Astrocyte (in vitro differentiated cells and primary cell): ENCODE results near the gene VSTM4. TPM values are rescaled to one million over a fixed set of nuclear protein-coding genes. Genes with fewer than 3 reads are reported as not detected.

Experiments used
- DNase-seq: peaks from one replicate; pipeline ENCODE4 v3.0.0-alpha.2; 2010; ENCODE audit warnings: low read depth
- FAIRE-seq: peaks from 2 replicates; lab custom pipeline; 2011; peaks lifted over from hg19 to GRCh38; lab: Jason Lieb, UNC
- H2AFZ ChIP-seq: 2 replicates; pipeline ENCODE4 v1.6.0; 2012; ENCODE audit warnings: low read depth, low read length, inconsistent platforms
- H3K27ac ChIP-seq: 2 replicates; pipeline ENCODE4 v1.5.1; 2011; ENCODE audit warnings: low read depth, low read length, inconsistent platforms
- H3K27me3 ChIP-seq: 2 replicates; pipeline ENCODE4 v1.6.0; 2011; ENCODE audit warnings: low read length, inconsistent platforms; ENCODE audit not compliant: insufficient read depth
- H3K36me3 ChIP-seq: 2 replicates; pipeline ENCODE4 v1.5.1; 2011; ENCODE audit warnings: low read length, inconsistent platforms; ENCODE audit not compliant: insufficient read depth
- H3K4me1 ChIP-seq: 2 replicates; pipeline ENCODE4 v1.5.1; 2011; ENCODE audit warnings: low read length, inconsistent platforms; ENCODE audit not compliant: insufficient read depth
- H3K4me2 ChIP-seq: 2 replicates; pipeline ENCODE4 v1.6.0; 2012; ENCODE audit warnings: low read length, inconsistent platforms
- H3K4me3 ChIP-seq: 2 replicates; pipeline ENCODE4 v1.5.1; 2011; ENCODE audit warnings: low read depth, mild to moderate bottlenecking, low read length, inconsistent platforms; ENCODE audit not compliant: insufficient read depth
- H3K79me2 ChIP-seq: 2 replicates; pipeline ENCODE4 v1.6.0; 2012; ENCODE audit warnings: mild to moderate bottlenecking, low read length, inconsistent platforms; ENCODE audit not compliant: insufficient read depth
- H3K9ac ChIP-seq: 2 replicates; pipeline ENCODE4 v1.6.0; 2012; ENCODE audit warnings: mild to moderate bottlenecking, low read length, inconsistent platforms
- H3K9me3 ChIP-seq: 2 replicates; pipeline ENCODE4 v1.5.1; 2012; ENCODE audit warnings: low read depth, mild to moderate bottlenecking, low read length, inconsistent platforms; ENCODE audit not compliant: insufficient read depth
- H4K20me1 ChIP-seq: 2 replicates; pipeline ENCODE4 v1.6.0; 2012; ENCODE audit warnings: low read length, inconsistent platforms; ENCODE audit not compliant: insufficient read depth
- H3K27ac Mint-ChIP-seq: one replicate; pipeline ENCODE4 v1.8.0; 2021; ENCODE audit warnings: mild to moderate bottlenecking, mixed read lengths; ENCODE audit not compliant: unreplicated experiment
- H3K27me3 Mint-ChIP-seq: one replicate; pipeline ENCODE4 v1.8.0; 2021; ENCODE audit warnings: low read depth, mixed read lengths; ENCODE audit not compliant: unreplicated experiment
- H3K36me3 Mint-ChIP-seq: one replicate; pipeline ENCODE4 v1.8.0; 2021; ENCODE audit warnings: low read depth, mixed read lengths; ENCODE audit not compliant: unreplicated experiment
- H3K4me1 Mint-ChIP-seq: one replicate; pipeline ENCODE4 v1.8.0; 2021; ENCODE audit warnings: low read depth, mixed read lengths; ENCODE audit not compliant: unreplicated experiment
- H3K4me3 Mint-ChIP-seq: one replicate; pipeline ENCODE4 v1.8.0; 2021; ENCODE audit warnings: mild to moderate bottlenecking, moderate library complexity, mixed read lengths; ENCODE audit not compliant: unreplicated experiment
- H3K9me3 Mint-ChIP-seq: one replicate; pipeline ENCODE4 v1.8.0; 2021; ENCODE audit warnings: mild to moderate bottlenecking, mixed read lengths; ENCODE audit not compliant: unreplicated experiment
- CTCF ChIP-seq: IDR thresholded peaks from 2 replicates; pipeline ENCODE4 v1.5.1; 2011; ENCODE audit warnings: low read depth, mild to moderate bottlenecking, inconsistent platforms, low read length, moderate library complexity; ENCODE audit not compliant: insufficient read depth
- EZH2 ChIP-seq: IDR thresholded peaks from 2 replicates; pipeline ENCODE4 v1.6.1; 2012; ENCODE audit warnings: mild to moderate bottlenecking, low read length, inconsistent platforms; ENCODE audit not compliant: insufficient read depth
- total RNA-seq: library from RNA; stranded (reverse); gene quantifications from 2 replicates; pipeline ENCODE4 v1.2.1, GENCODE V29; 2021

Gene VSTM4
- total RNA-seq, 1 donor from 2014 or later = 1.1 TPM

DNA sequence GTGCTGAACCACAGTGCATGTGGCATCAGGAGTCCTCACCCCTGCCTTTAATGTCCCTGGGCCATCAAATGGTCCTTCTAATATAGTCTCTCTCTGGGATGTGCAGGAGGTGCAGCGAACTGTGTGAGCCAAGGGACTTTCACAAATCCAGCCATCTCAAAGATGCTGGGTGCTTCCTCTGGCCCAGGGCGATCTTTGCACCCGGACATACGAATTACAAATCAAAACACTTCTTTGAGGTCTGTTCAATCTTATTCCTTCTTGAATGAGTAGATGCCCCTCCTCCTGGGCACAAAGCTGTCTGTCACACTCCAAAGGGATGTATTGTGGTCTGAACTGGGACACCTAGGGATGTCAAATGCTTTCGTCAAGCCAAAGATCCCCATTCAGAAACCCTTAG lies 60.6 kb downstream of the VSTM4 start:
- Histone ChIP-seq H3K9me3 (no peaks in the 10 kb centered on the region), H3K27me3 (no peaks in the 10 kb centered on the region), H3K27ac (no peak overlapping the region), H2AFZ (no peak overlapping the region), H3K4me1 (no peaks in the 10 kb centered on the region), H3K36me3 (no peaks in the 10 kb centered on the region), H4K20me1 (no peaks in the 10 kb centered on the region), H3K79me2 (no peaks in the 10 kb centered on the region), H3K4me3 (no peak overlapping the region), H3K9ac (no peak overlapping the region), H3K4me2 (no peak overlapping the region)
- TF ChIP-seq EZH2 (no peak), CTCF (no peak)
- no peak overlapping the region for H3K4me3 Mint-ChIP-seq
- H3K27ac Mint-ChIP-seq = no peak overlapping the region
- no peak for FAIRE-seq
- H3K36me3 Mint-ChIP-seq = peaks cover 2% of the 10 kb centered on the region
- no peak for DNase-seq
- H3K4me1 Mint-ChIP-seq = peaks cover 3% of the 10 kb centered on the region
- H3K9me3 Mint-ChIP-seq = peaks cover 9% of the 10 kb centered on the region
- H3K27me3 Mint-ChIP-seq = peaks cover 20% of the 10 kb centered on the region

DNA sequence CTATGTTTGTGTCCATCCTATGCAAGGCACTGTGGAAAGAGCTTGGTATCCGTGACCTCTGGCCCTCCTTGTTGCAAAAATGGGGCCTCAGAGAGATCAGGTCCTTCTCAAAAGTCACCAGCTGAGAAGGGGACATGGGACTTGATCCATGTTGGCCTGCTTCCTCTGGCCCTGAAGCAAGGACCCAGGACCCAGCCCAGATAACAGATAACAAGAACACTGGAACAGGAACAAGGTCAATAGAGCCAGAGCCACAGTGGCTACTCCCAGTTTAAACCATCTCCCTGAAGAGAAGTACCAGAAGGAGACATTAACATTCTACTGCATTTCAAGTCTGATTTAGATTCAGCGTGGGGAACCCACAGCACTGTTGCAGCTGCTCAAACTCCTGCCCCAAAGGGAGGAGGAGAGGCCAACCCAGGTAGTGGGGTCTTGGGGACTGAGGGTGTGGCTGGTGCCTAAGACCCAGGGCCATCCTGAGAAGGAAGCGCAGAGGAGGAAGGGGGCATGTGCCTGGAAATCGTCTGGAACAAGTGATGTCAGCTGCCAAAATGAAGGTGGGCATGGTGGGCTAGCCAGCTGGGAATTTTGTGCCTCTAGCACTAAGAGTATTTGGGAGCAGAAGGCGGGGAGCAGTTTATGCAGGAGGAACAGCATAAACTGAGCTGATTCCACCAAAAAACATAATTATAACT lies 61.2 kb downstream of the VSTM4 start:
- no peaks in the 10 kb centered on the region for H3K36me3 Mint-ChIP-seq
- H3K27ac Mint-ChIP-seq = no peak overlapping the region

More for the DNA sequence above, 61.2 kb downstream of the VSTM4 start:
- no peaks in the 10 kb centered on the region for H3K27me3 ChIP-seq
- no peaks in the 10 kb centered on the region for H3K79me2 ChIP-seq
- no peaks in the 10 kb centered on the region for H4K20me1 ChIP-seq
- no peak overlapping the region for H3K4me2 ChIP-seq
- H3K36me3 ChIP-seq = no peaks in the 10 kb centered on the region
- H3K27me3 Mint-ChIP-seq = peaks cover 20% of the 10 kb centered on the region
- no peak overlapping the region for H3K4me3 Mint-ChIP-seq
- peaks cover 8% of the 10 kb centered on the region for H3K9me3 Mint-ChIP-seq
- no peak overlapping the region for H3K9ac ChIP-seq
- H3K4me1 ChIP-seq = no peaks in the 10 kb centered on the region
- H3K4me3 ChIP-seq = no peak overlapping the region
- H2AFZ ChIP-seq = no peak overlapping the region
- H3K4me1 Mint-ChIP-seq = peaks cover 3% of the 10 kb centered on the region
- FAIRE-seq = no peak
- no peak for DNase-seq
- no peak overlapping the region for H3K27ac ChIP-seq
- no peaks in the 10 kb centered on the region for H3K9me3 ChIP-seq
- TF ChIP-seq EZH2 (no peak), CTCF (no peak)
